ES-I3 (cell line): ENCODE results near the gene MTHFSD.

ENCODE experiments used
- H3K36me3 ChIP-seq: 2 replicates; pipeline ENCODE4 v1.6.1; 2013; ENCODE audit warnings: mild to moderate bottlenecking, low read length, control low read depth, moderate library complexity; ENCODE audit not compliant: insufficient read depth
- H3K4me1 ChIP-seq: 2 replicates; pipeline ENCODE4 v1.6.1; 2013; ENCODE audit warnings: mild to moderate bottlenecking, control low read depth, low read length; ENCODE audit not compliant: insufficient read depth
- H3K9ac ChIP-seq: 2 replicates; pipeline ENCODE4 v1.6.1; 2013; ENCODE audit warnings: low read depth, mild to moderate bottlenecking, low read length, moderate library complexity
- H3K9me3 ChIP-seq: 2 replicates; pipeline ENCODE4 v1.6.1; 2013; ENCODE audit warnings: mild to moderate bottlenecking, low read length, moderate library complexity; ENCODE audit not compliant: control insufficient read depth, insufficient read depth

The MTHFSD gene

DNA sequence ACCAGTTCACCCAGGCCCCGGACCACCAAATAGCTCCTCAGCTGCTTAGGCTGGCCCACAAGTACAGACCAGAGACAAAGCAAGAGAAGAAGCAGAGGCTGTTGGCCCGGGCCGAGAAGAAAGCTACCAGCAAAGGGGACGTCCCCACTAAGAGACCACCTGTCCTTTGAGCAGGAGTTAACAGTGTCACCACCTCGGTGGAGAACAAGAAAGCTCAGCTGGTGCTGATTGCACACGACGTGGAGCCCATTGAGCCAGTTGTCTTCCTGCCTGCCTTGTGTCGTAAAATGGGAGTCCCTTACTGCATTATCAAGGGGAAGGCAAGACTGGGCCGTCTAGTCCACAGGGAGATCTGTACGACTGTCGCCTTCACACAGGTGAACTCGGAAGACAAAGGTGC lies 29.3 kb downstream of the MTHFSD start:
- Histone ChIP-seq H3K4me1 (no peaks in the 10 kb centered on the region), H3K9ac (no peak overlapping the region), H3K36me3 (no peaks in the 10 kb centered on the region), H3K9me3 (no peaks in the 10 kb centered on the region)

DNA sequence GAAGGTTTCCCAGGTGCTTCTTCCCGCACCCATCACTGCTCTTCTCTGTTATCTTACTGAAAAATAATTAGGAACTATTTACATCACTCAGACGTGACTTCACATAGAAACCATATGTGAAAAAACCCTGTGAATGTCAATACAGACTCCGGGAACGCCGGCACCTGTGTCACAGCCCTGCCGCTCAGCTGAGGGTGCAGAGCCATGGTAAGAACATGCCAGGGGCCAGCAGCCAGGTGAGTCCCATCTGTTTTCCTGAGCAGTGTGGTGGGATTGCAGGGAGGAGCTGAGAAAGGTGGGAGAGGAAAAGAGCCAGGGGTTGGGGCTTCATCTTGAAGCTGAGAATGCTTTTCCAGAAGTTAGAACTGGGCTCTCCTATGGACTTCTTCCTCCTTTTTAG lies 31.0 kb downstream of the MTHFSD start:
- no peaks in the 10 kb centered on the region for H3K4me1 ChIP-seq
- no peaks in the 10 kb centered on the region for H3K36me3 ChIP-seq
- H3K9me3 ChIP-seq = no peaks in the 10 kb centered on the region
- no peak overlapping the region for H3K9ac ChIP-seq

DNA sequence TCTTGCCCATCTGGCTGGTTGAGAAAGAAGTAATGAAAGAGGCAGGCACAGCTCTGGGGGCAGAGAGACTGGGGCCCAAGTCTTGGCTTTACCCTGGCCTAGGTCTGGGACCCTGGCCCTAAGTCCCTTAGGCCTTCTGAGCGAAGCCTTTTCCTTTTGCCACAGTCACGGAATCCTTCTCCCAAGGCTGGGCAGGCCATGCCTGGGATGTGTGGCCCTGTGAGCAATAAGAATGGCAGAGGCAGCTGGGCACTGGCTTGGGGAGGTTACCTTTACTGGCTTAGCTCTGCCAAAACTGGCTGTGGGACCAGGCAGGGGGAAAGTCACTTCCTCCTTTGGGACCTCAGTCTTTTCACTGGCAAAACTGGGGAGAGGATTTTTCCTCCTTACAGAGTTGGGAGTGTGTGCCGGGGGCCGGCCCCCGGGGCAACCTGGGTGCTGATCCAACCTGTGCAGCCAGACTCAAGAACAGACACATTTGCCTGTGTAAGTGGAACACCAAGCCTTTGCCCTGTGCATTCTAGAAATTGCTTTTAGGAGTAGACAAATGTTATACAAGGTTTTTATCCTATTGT lies 31.8 kb downstream of the MTHFSD start:
- H3K9ac ChIP-seq = no peak overlapping the region
- no peaks in the 10 kb centered on the region for H3K4me1 ChIP-seq
- H3K9me3 ChIP-seq = no peaks in the 10 kb centered on the region
- no peaks in the 10 kb centered on the region for H3K36me3 ChIP-seq

DNA sequence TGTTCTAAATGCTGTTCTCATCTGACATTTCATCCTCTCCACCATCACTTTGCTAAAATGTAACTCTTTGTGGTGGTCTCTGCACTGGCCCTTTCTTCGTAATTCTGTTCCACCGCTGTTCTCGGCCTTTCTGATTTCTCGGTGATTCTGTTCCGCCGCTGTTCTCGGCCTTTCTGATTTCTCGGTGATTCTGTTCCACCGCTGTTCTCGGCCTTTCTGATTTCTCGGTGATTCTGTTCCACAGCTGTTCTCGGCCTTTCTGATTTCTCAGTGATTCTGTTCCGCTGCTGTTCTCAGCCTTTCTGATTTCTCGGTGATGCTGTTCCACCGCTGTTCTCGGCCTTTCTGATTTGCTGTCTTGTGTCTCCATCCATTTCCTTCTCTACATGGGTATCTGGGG lies 32.4 kb downstream of the MTHFSD start:
- no peaks in the 10 kb centered on the region for H3K36me3 ChIP-seq
- no peaks in the 10 kb centered on the region for H3K4me1 ChIP-seq
- H3K9ac ChIP-seq = no peak overlapping the region
- H3K9me3 ChIP-seq = no peaks in the 10 kb centered on the region

DNA sequence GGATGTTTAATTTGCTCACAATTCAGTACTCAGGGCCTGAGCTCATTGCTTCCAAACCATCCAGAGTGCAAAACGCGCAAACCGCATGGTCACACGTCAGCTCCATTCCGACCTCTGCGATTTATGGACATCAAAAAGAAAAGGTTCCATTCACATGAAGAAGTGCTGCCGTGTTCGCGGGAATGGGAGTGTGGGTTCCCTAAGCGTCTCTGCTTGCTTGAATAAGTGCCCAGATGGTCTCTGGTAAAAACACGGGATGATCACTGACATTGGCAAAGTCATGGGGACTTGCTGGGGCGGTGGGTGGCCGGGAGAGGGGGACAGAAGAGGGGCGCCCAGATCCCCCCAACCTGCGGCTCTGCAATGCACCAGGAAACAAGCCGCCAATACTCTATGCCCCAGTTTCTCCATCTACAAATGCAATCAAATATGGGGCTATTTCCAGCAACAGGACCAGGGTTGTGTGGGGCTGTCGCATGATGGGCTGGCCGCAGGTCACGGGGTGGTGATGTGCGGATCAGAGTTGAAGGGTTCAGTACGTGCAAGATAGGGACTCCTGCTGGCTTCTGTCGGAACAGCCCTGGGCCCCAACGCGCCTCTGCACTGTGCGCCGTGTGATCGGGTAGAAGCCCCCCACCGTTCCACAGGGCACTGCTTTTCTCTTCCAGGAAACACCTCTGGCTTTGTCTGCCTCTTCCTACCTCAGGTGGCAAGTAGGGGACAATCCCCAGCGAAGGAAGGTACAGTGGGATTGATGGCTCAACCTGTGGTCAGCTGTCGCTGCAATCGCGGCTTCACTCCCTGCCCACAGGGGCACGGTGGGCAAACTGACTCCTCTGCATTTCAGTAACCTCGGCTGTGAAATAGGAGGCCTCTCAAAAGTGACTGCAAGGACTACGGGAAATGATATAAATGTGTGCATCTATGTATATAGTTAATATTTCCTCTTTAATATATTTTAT lies 33.5 kb downstream of the MTHFSD start:
- Histone ChIP-seq H3K9ac (no peak overlapping the region), H3K4me1 (no peaks in the 10 kb centered on the region), H3K36me3 (no peaks in the 10 kb centered on the region), H3K9me3 (no peaks in the 10 kb centered on the region)

DNA sequence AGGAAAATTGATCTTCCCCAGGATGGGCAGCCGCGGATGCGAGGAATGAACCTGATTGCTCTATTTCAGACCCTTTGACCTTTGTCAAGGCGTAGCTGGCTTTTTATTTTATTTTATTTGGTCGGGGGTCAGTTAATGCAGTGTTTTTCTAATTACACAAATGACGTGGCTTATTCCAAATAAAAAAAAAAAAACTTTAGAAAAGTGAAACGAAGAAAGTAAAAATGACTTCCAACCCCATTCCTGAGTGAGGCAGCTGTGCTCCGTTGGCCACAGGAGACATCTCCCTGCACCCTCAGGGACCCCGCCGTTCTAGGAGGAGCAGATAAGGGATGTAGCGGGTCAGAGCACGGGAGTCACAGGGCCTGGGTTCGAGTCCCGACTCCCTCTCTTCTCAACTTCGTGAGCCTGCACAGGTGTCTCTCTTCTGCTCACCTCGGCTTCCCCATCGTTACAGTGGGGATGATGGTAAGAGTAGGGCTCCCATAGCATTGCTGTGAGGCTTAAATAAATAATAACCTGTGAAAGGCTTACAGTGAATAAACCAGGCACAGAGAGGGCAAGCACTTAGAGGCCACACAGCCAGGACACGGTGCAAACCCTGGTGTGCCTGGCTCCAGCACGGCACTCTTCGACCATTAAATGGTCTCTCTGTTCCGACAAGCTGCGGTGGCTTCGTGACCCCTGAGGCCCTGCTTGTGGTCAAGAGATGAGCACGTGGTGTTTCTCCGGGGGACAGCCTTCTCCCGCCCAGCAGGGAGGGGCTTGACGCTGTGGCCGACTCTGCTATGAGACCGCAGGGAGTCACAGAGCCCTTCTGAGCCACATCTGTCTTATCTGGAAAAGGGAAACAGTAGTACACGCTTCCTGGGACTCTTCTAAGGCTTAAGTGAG lies 34.5 kb downstream of the MTHFSD start:
- Histone ChIP-seq H3K4me1 (no peaks in the 10 kb centered on the region), H3K9me3 (no peaks in the 10 kb centered on the region)

DNA sequence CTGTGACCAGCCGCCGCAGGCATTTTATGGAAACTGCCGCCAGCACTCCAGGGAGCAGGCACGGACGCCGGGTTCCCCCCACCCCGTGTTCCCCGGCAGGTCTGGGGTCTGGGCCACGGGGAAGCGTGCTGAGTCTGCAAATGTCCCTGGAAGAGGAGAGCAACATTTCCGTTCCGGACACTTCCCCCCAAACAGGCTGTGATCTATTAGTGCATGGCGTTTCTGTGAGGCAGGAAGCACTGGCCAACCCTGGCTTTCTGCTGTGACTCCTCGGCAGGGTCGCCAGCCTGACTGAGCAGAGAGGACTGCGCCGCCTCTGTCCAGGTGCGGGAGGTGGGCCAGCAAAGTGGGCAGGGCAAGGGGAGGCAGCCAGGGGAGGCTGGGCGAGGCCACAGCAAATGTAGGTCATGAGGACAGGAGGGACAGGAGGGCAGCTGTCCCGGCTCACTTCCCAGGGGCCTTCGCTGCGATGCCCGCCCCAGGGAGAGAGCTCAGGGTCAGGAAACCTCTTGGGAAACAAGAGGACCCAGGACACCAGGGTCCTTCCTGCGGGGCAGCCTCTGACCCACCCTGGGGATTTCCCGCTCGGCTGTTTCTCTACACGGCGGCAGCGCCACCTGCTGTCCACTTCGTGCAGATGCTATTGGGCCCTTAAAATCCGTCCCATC lies 35.3 kb downstream of the MTHFSD start:
- Histone ChIP-seq H3K36me3 (no peaks in the 10 kb centered on the region), H3K9me3 (no peaks in the 10 kb centered on the region), H3K4me1 (no peaks in the 10 kb centered on the region), H3K9ac (no peak overlapping the region)

More for the DNA sequence above, 34.5 kb downstream of the MTHFSD start:
- no peak overlapping the region for H3K9ac ChIP-seq
- H3K36me3 ChIP-seq = no peaks in the 10 kb centered on the region

DNA sequence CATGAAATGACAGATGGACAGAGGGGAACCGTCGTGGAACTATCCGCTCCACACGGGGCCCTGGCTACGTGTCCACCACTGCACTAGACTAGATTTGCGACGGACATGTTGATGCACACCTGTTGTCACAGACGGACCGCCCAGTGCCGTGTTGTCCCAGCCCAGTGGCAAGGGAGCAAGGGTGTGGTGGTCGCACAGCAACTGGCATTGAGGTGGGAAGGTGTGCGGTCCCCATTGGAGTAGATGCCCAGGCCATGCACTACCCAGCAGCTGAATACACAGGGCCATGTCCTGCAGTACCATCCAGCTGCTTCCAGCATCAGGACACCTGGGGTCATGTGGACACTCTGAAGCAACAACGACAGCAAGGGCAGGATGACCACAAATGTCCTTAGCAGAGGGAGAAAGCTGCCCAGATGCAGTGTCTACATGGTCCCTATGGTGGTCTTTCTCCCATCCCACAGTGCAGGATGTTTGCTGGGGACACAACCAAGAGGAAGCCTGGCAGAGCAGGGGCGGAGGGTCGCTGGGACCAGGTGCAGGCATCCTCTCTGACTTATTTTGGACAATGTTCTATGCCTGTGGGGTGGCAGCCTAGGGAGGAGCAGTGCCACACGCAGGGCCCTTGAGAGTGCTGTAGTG lies 35.9 kb downstream of the MTHFSD start:
- Histone ChIP-seq H3K4me1 (no peaks in the 10 kb centered on the region), H3K9ac (no peak overlapping the region), H3K9me3 (no peaks in the 10 kb centered on the region), H3K36me3 (no peaks in the 10 kb centered on the region)

DNA sequence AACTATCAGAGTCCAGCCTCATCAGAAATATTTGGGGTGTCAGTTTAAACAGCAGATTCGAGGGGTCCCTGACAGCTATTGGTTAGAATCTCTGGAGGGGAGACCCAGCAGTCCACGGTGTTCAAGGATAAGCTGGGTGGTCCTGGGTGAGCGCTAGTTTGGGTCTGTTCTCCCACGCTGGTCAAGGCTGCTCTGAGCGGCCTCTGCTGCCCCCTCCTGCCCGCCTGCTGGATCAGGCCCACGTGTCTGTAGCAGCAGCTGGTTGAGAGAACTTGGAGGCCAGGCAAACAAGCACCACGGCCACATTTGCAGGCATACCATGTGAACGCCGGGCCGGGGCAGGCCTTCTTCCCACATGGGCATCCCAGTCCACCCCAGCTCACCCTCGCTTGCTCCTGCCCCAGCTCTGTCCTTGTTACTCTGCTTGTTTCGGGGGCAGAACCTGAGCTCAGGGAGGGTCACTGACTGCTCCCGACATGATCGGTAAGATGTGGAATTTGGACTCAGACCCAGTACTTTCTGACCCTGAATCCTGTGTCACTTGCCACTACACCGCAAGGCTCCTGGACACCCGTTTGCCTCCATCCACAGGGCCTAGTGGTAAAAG lies 37.3 kb downstream of the MTHFSD start:
- Histone ChIP-seq H3K9me3 (no peaks in the 10 kb centered on the region), H3K9ac (no peak overlapping the region), H3K36me3 (no peaks in the 10 kb centered on the region), H3K4me1 (no peaks in the 10 kb centered on the region)

DNA sequence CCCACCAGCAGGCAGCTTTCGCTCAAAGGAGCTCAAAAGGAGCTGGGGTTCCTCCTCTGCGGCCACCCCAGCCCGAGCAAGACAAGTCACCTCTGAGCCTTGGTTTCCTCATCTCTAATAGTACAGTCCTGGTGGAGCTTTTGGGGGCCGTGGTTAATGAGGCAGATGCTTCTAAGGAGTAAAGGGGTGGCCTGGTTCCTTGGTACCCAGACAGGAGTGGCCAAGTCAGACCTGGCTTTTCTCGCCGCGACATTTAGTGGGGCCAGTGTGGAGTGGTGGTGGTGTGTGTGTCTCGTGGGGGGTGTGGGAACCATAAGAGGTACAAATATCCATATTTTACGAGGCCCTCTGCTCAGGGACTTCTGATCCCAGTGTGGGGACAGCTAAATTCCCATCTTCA lies 38.0 kb downstream of the MTHFSD start:
- Histone ChIP-seq H3K9me3 (no peaks in the 10 kb centered on the region), H3K4me1 (no peaks in the 10 kb centered on the region), H3K9ac (no peak overlapping the region), H3K36me3 (no peaks in the 10 kb centered on the region)

DNA sequence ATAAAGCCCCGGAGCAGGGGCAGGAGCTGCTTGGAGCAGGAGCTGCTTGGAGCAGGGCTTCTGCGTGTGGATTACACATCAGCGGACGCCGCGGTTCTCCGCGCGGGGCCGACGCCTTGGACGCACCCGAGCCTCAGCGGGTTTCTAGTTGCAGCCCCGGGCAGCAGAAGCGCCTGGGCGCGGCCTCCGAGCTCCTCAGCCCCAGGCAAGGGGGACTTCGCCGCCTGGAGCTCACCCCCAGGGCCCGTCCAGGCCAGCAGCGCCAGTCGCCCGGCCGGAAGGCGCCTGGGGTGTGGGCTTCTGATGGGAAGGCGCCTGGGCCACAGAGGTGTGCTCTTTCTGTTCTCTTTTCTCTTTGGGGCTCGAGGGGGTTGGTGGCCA lies 38.4 kb downstream of the MTHFSD start:
- Histone ChIP-seq H3K9me3 (no peaks in the 10 kb centered on the region), H3K36me3 (no peaks in the 10 kb centered on the region), H3K9ac (no peak overlapping the region; the same call in 1 of the 2 replicates), H3K4me1 (no peaks in the 10 kb centered on the region)

DNA sequence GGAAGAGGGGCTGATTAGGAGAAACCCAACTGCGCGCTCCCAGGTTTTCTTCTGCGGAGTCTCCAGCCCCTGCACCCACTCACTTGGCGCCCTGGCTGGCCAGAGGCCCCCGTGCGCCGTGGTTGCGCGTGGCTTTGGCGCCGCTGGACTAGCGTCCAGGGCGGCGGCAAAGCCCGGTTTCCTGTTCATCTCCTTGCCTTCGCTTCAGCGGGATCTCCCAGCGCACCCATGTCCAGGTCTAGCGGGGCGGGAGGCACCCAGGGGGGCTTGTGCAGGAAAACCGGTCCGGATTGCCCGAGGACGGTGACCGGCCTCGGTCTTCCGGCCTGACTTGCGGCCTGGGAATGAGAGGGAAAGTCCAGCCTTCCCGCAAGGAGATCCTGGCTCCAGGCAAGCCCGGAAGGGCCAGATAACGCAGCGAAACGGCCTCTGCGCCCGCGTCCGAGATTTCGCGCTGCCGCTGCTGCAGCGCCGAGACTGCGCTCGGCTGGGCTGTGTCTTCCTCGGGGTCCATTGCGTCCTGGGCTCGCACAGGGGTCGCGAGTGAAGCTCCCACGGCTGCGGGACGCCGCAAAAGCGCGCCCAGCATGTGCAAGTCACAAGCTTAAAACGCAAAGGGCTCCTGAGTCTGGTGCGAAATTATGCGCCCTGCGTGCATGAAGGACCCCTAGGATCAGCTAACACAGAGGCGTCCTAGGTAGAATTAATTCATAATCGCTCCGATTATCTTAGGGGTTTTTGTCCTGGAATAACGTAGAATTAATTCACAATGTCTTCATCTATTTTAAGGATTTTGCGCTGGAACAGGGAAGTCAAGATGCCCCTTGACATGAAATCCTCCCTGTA lies 39.0 kb downstream of the MTHFSD start:
- H3K36me3 ChIP-seq = no peaks in the 10 kb centered on the region
- no peaks in the 10 kb centered on the region for H3K9me3 ChIP-seq
- H3K9ac ChIP-seq = peak overlapping the region; percentile 41; the same call in 1 of the 2 replicates
- H3K4me1 ChIP-seq = no peaks in the 10 kb centered on the region

DNA sequence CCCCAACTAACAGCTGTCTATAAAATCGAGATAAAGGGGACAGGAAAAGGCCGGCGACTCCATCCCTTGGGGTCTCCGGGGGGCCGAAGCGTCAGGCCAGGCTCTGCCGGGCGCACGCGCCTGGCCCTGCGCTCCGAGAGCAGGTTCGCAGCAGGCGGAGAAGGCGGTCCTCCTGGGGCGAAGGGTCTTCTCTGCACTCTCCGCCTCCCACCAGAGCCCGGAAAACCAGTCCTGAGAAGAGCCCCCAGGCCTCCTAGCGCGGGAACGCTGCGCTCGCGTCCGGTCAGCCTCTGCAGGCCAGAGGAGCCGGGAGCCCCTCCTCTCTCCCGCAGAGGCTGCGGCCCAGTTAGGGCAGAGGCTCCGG lies 39.6 kb downstream of the MTHFSD start:
- peak overlapping the region; percentile 41; the same call in 1 of the 2 replicates for H3K9ac ChIP-seq
- H3K9me3 ChIP-seq = no peaks in the 10 kb centered on the region
- no peaks in the 10 kb centered on the region for H3K4me1 ChIP-seq
- H3K36me3 ChIP-seq = no peaks in the 10 kb centered on the region
